T-helper 1 cell treated with Interleukin-12 subunit alpha and Interleukin-12 subunit beta and Interleukin-4 antibody, amounts not matched to agents 30 ng/mL and 1 ng/mL, for 36 hours (primary cell): Measurements from ENCODE around the gene RBM39. TPM values are rescaled to one million over a fixed set of nuclear protein-coding genes. Genes with fewer than 3 reads are reported as not detected.
"Not testable (repeated sequence)": the region's sequence is repeated elsewhere in the genome, so short reads cannot be mapped to it uniquely, and the experiment has no call there.

Experiments used
- intact Hi-C: fragments of 100-400 bp; cut with micrococcal nuclease; formaldehyde crosslinking; loops from one replicate; pipeline ENCODE4 v1.15.1; 2024
- total RNA-seq: library from RNA; stranded (reverse); gene quantifications from 2 replicates; pipeline ENCODE4 v1.2.3, GENCODE V29; 2022

Gene RBM39
- total RNA-seq, 1 donor from 2014 or later: 387 TPM

- intact Hi-C loops: not testable (repeated sequence)
Observed at GRCh38 chr20:35686872-35687271, 55.2 kb downstream of the RBM39 start.

DNA sequence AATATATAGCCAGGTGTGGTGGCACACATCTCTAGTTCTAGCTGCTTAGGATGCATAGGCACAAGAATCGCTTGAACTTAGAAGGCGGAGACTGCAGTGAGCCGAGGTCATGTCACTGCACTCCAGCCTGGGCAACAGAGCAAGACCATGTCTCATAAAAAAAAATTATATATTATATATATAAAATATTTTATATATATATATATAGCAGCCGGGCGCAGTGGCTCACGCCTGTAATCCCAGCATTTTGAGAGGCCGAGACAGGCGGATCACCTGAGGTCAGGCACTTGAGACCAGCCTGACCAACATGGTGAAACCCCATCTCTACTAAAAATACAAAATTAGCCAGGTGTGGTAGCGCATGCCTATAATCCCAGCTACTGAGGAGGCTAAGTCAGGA, 56.7 kb downstream of the RBM39 start:
- intact Hi-C loops: not testable (repeated sequence)

DNA sequence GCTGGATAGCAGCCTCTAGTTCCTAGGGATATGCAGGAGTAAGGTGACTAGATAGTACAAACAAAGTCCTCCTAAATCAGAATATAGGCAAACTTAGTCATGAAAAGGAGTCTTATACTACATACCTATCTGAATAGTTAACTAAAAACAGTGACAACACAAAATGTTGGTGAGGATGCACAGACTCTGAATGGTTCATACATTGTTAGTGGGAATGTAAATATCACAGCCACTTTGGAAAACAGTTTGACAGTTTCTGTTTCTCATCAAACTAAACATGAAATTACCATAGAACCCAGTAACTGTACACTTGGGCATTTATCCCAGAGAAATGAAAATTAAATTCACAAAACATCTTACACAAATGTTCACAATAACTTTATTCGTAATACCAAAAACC, 60.1 kb downstream of the RBM39 start:
- intact Hi-C loops: no loop called here

- intact Hi-C loops: no loop called here
Observed at GRCh38 chr20:35680452-35681183, 61.4 kb downstream of the RBM39 start.

DNA sequence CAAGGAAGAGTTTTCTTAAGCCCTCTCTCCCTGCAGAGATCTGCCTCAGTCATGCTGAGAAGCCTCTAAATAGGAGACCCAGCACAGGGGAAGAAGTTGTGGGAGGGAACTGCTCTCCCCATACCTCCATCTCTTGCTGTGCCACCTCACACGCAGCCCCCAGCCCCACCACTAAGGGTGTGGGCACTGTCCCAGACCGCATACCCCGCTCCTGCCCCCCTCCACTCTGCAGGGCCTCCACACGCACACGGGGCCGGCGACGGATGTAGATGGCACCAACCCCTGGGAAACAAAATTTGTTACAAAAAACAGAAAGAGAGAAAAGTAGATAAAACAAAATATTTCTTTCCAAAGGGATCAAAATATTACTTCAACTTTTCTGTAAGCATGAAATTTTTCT, 67.1 kb downstream of the RBM39 start:
- intact Hi-C loops: no loop called here

GRCh38 chr20:35673884-35674283, 68.2 kb downstream of the RBM39 start:
- intact Hi-C loops: no loop called here

GRCh38 chr20:35669681-35670080, 72.4 kb downstream of the RBM39 start:
- intact Hi-C loops: loop anchor here (5.0 to 10.0 kb wide), 2 partner anchors 385 to 522 kb away; partner anchors contain the start of genes EDEM2 and EIF6

GRCh38 chr20:35669221-35669620, 72.8 kb downstream of the RBM39 start:
- intact Hi-C loops: loop anchor here (5.0 to 10.0 kb wide), 2 partner anchors 384 to 522 kb away; partner anchors contain the start of genes EDEM2 and EIF6

GRCh38 chr20:35665949-35666288, 76.1 kb downstream of the RBM39 start:
- intact Hi-C loops: loop anchor here (1.0 to 10.0 kb wide), 7 partner anchors 9 to 519 kb away; partner anchors contain the start of genes CEP250, EDEM2, EIF6 and ERGIC3

DNA sequence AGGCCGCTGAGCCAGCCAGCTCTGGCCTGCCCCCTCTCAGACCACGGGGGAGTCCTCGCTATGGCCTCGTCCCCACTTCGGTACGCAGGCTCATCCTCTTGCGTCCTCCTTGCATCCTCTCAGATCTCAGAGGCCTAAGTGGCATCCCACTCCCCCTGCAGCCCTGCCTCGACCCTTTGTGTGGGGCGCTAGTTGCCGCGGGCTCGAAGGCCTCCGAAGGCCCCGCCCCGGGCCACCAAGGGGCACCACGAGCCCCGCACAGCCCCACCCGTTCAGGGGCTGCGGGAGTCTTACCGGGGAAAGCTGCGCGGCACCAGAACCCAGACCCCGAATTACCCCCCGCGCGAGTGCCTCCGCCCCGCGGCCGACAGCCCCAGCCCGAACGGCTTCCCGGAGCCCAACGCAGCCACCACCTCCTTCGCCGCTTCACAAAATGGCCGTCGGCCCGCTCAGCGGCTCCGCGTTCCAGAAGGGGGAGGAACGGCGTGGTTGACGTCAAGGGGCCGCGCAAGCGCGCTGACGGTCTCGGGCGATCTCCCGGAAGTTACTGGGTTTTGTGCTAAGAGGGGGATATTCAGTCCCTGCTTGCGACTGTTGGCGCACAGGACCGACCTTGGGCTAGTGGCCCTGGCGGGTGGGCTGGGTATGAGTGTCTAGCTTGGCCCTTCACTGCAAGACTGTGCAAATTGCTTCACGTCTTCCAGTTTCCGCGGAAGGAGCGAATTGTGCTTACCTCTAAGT, 77.4 kb downstream of the RBM39 start, which contains the start of the genes CPNE1 and RBM12:
CPNE1 (minus strand) TSS at position 435 of the 741 bp plus-strand sequence. CDS start 31,977 bp downstream, outside the sequence.
RBM12 (minus strand) TSS at position 435 of the 741 bp plus-strand sequence. CDS start 9,578 bp downstream, outside the sequence.
- intact Hi-C loops: loop anchor here (1.0 to 10.0 kb wide), 12 partner anchors 7 to 517 kb away; partner anchors contain the start of genes CEP250, EDEM2, EIF6 and ERGIC3

DNA sequence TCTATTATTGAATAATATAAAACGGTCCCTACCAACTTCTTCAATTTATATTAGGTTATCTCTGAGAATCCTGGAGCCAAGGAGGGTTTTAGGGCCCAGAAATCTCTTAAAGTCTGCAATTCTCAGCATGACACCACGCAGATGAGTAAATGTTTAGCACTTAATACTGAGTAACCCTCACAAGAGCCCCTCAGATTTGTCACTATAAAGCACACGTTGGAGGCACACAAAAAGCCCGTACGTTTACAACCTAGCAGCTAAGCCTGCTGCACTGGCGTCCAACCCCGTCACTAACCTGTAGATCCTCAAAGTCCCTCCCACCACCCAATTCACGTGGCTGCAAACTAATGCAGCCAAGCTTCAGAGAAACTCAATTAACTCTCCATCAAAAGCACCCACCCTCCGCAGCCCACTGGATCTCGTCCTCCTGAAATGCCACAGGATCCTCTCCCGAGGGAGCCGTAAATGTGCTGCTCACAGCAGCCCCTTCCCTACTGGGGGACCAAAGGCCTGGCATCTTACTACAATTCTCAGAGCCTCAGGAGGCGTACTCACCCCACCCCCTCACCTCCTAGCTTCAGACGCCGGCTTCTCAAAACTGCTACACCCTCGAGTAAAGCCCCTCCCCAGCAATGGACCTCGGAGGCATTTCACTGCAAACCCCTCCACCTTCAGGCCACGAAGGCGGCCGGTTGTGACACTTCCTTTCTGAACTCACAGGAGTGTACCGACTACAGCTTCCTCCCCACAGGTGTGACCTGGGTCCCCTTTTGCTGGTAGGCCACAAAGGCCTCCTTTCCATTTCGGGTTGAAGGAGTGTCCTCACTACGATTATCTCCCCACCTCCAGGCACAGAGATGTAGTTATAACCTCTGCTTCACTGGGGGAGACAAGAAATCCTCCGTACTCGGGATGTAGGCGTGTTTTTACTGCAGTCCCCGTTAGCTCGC, 78.3 kb downstream of the RBM39 start:
- intact Hi-C loops: loop anchor here (1.0 to 10.0 kb wide), 9 partner anchors 36 to 379 kb away; partner anchors contain the start of genes CEP250, EIF6, NFS1 and PHF20

DNA sequence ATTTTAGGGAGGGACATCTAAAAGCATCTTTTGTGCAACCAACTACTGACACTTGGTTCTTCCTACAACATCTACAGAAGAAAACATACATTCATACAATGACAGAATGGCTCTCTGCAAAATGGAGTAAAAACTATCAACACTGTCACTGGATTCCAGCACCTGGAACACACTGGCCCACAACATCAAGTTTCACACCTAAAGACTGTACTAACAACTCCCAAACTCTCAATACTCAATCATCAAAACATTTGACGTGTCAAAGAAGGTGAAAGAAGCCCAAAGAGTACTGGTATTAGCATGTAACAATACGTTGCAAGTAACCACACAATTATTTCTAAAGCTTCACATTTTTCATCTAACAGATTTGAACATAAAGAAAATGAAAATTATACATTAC, 79.5 kb downstream of the RBM39 start:
- intact Hi-C loops: loop anchor here (10.0 kb wide), 1 partner anchor 378 kb away; the partner anchor contains the start of gene EIF6

GRCh38 chr20:35661908-35662307, 80.2 kb downstream of the RBM39 start:
- intact Hi-C loops: loop anchor here (1.0 to 10.0 kb wide), 3 partner anchors 43 to 377 kb away; partner anchors contain the start of gene EIF6

DNA sequence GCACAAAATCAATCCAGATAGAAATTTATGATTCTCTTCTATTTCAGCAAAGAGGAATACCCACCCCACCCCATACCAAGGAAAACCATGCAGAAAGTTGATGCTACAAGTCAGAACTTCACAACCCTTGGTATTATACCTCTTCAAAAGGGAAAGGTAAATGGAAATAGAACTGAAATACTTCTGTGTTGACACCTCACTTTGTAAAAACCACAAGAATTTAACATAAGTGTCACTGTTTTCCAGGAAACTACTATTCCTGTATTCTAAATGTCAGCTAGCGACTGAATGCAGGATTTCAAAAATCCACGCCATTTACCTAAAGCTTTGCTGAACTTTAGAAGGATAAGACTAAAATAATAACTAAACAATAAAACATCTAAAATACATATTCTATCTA, 81.0 kb downstream of the RBM39 start:
- intact Hi-C loops: loop anchor here (1.0 to 10.0 kb wide), 3 partner anchors 42 to 376 kb away; partner anchors contain the start of gene EIF6

DNA sequence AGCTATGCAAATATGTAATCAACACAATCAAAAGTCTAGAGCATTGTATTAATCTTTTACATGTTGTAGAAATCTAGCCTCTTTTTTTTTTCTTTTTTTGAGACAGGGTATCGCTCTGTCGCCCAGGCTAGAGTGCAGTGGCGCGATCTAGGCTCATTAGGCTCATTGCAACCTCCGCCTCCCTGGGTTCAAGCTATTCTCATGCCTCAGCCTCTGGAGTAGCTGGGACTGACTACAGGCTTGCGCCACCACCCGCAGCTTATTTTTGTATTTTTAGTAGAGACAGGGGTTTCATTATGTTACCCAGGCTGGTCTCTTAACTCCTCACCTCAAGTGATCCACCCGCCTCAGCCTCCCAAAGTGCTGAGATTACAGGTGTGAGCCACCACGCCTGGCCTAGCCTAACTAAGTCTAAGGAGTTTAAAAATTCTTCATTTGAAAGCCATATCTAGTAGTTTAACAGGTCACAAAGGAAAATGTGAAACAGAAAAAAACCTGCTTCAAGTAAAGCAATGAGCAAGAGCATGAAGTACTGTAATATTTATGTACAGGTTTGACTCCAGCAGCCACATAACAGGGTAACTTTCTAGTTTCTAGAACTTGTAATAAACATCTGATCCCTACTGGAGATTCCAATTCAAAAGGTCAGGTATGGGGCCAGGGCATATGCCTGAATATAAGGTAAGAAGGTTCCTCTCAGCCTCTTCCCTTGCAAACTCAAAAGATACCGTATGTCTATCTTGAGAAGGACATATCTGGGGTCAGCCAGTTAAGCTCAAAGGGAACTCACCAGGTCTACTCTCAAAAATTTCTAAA, 81.7 kb downstream of the RBM39 start:
- intact Hi-C loops: loop anchor here (10.0 kb wide), 1 partner anchor 376 kb away; the partner anchor contains the start of gene EIF6

- intact Hi-C loops: loop anchor here (1.0 kb wide), 1 partner anchor 8 kb away; no protein-coding TSS in a partner anchor
Observed at GRCh38 chr20:35657271-35657670, 84.8 kb downstream of the RBM39 start.

DNA sequence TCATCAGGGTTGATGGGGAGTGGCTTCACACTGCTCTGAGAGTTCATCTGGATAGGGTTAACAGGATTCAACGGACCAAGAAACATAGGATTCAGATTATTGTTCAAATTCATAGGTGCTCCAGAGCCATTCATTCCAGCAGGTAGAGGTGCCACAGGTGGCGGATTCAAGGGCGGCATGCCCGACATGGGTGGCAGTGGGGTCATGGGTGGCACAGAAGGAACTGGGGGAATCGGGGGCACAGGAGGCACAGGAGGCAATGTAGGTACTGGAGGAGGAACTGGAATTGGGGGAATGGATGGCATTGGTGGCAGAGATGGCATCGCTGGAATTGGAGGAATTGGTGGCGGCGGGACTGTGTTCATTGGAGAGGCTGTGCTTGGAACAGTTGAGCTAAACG, 87.6 kb downstream of the RBM39 start:
- intact Hi-C loops: no loop called here

- intact Hi-C loops: no loop called here
Observed at GRCh38 chr20:35653893-35654292, 88.2 kb downstream of the RBM39 start.
